ENCODE measurements around the gene LRRFIP1. TPM values are rescaled to one million over a fixed set of nuclear protein-coding genes. Genes with fewer than 3 reads are reported as not detected.
"Not testable (repeated sequence)": the region's sequence is repeated elsewhere in the genome, so short reads cannot be mapped to it uniquely, and the experiment has no call there.

LRRFIP1 gene
- total RNA-seq, 1 donor from 2014 or later: 33.6 TPM

DNA sequence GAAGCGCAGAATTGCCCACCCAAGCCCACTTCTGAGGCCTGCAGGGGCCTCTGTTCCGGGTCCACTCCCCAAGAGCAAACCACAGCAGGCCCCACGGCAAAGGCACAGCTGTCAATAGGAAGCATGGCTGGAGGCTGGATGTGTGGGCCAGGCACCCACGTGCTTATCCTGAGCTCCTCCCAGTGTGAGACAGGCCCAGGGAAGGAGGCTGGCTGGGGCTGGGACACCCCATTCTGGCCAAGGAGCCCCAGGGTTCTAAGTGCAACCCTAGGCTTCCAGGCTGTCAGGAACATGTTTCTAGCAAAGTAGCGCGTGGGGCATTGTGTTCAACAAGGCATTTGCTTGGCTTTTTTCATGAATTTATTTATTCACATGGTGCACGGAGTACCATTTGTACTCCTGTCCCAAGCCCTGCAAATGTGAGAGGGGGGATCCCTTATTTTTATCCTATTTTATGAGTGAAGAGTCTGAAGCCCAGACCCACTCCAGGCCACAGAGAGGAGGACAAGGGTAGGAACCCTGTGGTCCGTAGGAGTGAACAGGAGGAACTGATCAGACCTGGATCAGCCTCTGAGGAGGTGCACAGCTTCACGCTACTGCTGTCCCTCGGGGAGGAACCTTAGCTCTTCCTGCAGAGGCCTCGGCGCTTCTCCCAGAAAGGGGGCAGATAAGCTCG is 30.7 kb upstream of the LRRFIP1 start:
- ATAC-seq (no peak), DNase-seq (ENCODE audit: low spot score) (peak; percentile 41)

- DNase-seq (ENCODE audit: low spot score): peak; percentile 41
These were observed 29.9 kb upstream of the LRRFIP1 start for GRCh38 chr2:237597196-237598145.

DNA sequence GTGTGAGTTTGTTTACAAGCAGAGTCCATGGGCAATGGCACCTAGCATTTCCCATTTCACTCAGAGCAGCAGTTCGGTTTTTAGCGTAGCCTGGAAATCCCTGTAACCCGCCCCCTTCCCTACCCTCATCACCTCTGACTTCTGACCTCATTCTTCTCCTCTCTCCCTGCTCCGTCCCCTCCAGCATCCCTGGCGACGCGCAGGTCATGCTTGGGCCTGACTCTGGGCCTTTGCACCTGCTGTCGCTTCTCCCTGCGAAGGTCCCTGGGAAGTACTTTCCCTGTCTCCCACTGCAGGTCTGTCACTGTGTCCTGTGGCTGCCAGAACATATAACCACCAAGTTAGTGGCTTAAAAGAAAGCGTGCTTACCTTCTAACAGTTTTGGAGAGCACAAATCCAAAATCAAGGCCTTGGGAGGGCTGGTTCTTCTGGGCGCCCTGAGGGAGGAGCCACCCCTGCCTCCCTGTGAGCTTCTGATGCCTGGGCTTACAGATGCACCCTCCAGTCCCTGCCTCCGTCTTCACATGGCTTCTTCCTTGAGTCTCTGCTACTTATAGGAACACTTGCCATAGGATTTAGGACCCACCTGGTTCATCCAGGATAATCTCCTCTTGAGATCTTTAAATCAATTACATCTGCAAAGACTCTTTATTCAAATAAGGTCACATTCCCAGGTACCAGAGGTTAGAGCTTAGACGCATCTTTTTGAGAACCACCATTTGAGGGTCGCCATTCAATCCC is 28.7 kb upstream of the LRRFIP1 start:
- no peak for DNase-seq (ENCODE audit: low spot score)
- no peak for ATAC-seq

More at GRCh38 chr2:237597196-237598145, 29.9 kb upstream of the LRRFIP1 start:
- no peak for ATAC-seq

GRCh38 chr2:237599465-237600110 is 27.8 kb upstream of the LRRFIP1 start:
- DNase-seq (ENCODE audit: low spot score) (peak; percentile 42), ATAC-seq (no peak)

GRCh38 chr2:237600205-237600846 is 27.1 kb upstream of the LRRFIP1 start:
- peak; percentile 62 for DNase-seq (ENCODE audit: low spot score)
- ATAC-seq: peak; percentile 66

DNA sequence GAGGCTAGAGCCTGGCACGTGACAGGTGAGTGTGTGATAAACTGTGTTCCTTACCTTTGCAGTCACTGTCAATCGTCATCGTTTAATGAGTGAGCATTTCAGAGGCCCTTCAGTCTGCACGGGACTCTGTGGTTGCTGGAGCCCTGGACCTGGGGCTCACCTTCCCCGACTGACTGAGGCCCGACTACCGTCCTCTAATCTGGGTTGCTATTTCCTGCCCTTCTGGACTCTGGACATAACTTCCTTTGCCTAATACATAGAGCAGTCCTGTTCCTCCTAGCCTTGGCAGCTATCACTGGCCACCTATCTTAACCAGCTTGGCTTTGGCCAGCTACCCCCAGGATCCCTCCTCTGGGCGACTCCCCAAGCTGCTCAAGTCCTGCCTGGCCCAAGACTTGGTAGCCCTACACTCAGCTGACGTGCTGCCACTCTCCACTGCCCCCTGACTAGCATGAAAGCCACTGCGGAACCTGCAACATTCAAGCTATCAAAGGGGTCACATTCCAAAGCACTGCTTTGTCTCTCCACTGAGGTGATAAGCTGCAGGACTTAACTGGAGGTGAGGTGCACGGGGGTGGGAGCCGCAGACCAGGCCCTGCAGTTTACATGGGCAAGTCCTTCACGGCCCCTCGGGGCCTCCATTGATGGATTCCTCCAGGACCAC is 25.8 kb upstream of the LRRFIP1 start:
- peak; percentile 64 for DNase-seq (ENCODE audit: low spot score)

GRCh38 chr2:237602409-237602808 is 25.0 kb upstream of the LRRFIP1 start:
- ATAC-seq (no peak), DNase-seq (ENCODE audit: low spot score) (peak; percentile 38)

More for the DNA sequence above, 25.8 kb upstream of the LRRFIP1 start:
- ATAC-seq: peak; percentile 72

GRCh38 chr2:237603049-237603717 is 24.2 kb upstream of the LRRFIP1 start:
- DNase-seq (ENCODE audit: low spot score): no peak
- no peak for ATAC-seq

DNA sequence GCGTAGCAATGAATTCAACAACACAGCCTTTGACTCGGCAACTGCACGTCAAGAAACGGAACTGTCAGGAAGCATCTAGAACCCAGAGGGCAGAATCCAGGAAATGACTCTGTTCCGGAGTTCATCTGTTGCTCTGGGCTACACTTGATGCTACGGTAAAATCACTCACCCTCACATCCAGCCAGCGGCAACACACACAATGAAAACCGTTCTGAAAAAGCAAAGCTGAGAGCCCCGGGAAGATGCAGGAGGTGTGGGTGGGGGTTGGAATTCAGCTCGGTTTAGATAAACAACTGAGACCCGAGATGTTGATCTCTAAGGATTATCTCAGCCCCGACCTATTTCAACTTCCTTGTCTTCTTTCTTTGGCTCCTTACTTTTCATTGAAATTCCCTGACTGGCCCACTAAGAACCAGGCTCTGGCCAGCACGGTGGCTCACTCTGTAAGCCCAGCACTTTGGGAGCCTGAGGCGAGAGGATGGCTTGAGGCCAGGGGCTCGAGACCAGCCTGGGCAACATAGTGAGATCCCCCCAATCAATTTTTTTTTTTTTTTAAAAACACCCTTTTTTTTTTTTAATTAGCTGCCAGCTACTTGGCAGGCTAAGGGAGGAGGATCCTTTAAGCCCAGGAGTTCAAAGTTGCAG is 23.5 kb upstream of the LRRFIP1 start:
- peak; percentile 67 for DNase-seq (ENCODE audit: low spot score)
- ATAC-seq: peak; percentile 61

DNA sequence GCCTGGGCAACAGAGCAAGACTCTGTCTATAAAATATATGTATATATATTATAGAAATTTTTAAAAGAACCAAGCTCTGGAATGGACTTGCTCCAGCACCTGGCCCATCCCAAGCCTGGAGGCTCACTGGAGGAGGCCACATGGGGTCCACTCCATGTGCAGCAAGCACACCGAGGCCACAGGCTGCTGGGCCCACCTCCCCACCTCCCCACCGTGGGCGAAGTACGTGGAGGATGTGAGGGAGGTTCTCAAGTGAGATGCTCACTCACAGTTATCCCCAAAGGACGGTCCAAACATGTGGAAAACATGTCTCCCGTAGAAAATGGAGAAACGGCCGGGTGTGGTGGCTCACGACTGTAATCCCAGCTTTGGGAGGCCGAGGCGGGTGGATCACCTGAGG is 23.0 kb upstream of the LRRFIP1 start:
- DNase-seq (ENCODE audit: low spot score) (no peak), ATAC-seq (no peak)

DNA sequence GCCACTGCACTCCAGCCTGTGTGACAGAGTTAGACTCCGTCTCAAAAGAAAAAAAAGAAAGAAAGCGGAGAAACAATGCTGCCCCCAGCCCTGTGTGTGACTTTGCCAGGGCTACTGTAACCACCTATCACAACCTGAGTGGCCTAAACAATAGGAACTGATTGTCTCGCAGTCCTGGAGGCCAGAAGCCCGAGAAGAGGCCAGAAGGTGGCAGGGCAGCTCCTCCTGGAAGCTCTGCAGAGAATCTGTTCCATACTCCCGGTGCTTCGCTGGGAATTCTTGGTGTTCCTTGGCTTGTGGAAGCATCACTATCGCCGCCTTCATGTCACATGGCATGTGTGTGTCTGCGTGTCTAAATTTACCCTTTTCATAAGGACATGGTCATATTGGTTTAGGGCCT is 22.4 kb upstream of the LRRFIP1 start:
- DNase-seq (ENCODE audit: low spot score): no peak
- ATAC-seq: peak; percentile 21

DNA sequence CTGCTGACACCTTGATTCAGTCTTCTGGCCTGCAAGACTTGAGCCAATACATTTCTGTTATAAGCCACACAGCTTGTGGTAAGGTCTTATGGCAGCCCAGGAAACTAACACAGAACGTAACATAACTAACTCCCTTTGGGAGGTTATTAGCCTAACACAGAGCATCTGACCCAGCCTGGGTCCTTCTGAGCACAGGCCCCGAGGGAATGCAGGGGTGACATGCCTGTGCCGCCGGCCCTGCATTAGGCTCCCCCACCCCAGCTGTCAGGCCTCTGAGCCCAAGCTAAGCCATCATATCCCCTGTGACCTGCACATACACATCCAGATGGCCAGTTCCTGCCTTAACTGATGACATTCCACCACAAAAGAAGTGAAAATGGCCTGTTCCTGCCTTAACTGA is 20.9 kb upstream of the LRRFIP1 start:
- ATAC-seq; DNase-seq (ENCODE audit: low spot score): not testable (repeated sequence)

DNA sequence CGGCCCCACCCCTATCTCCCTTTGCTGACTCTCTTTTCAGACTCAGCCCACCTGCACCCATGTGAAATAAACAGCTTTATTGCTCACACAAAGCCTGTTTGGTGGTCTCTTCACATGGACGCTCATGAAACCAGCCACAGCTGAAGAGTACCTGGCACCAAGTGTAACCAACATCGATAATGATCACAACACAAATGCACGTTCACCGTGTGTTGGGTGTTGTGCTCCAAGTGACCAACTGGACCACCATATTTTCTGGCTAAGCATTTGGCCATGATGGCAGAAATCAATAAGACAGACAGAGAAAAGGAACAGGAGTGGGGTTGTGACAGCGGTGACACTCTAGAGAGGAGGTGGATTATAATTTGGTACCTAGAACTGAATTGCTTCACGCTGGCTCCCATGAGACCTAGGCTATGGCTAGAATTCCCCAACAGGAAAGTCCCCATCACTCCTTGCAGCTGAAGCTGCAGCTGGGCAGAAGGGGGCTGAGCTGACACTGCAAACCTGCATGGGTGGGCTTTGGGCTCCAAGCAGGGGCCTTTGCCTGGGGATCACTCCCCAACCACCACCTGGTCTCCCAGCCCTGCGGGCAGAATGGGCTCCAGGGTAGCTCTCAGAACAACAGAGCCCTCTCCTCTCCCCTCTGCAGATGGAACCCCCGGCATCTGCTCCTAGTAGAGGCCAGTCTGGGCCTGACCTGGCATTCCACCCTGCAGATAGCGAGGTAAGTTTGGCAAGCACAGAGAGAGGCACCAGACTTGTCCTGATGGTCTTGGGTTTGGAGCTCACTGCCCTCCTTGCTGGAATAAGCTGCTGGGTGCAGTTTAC is 14.6 kb upstream of the LRRFIP1 start:
- no peak for DNase-seq (ENCODE audit: low spot score)
- no peak for ATAC-seq

DNA sequence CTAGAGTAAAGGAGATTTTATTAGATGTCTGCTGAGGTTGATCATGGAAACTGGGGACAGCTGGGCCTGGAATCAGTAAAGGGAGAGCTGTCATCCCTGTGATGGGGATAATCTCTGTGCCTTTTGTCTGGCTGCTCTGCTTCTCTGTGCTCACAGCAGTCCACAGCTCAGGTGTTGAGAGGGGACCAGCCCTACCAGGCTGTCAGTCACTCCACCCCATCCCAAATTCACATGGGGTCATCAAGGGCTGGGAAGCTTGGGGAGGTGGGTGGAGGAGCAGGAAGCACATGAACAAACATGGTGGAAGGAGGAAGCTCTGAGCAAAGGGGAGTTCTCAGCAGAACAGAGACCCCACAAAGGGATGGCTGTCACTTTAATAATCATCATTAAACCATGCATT is 13.7 kb upstream of the LRRFIP1 start:
- ATAC-seq (no peak), DNase-seq (ENCODE audit: low spot score) (no peak)

GRCh38 chr2:237614151-237614720 is 13.2 kb upstream of the LRRFIP1 start:
- peak; percentile 20 for ATAC-seq
- DNase-seq (ENCODE audit: low spot score): no peak

GRCh38 chr2:237615631-237616249 is 11.6 kb upstream of the LRRFIP1 start:
- ATAC-seq: no peak
- DNase-seq (ENCODE audit: low spot score): no peak

- ATAC-seq: no peak
- no peak for DNase-seq (ENCODE audit: low spot score)
These were observed 11.0 kb upstream of the LRRFIP1 start for GRCh38 chr2:237616373-237616733.

Data from left lobe of liver (tissue), 2 donors.